HepG2 (cell line): ENCODE data around the gene PLK3. TPM values are rescaled to one million over a fixed set of nuclear protein-coding genes. Genes with fewer than 3 reads are reported as not detected.

Experiments used
- ATF7-NPFF ChIP-seq: sonication (generic); formaldehyde crosslinking; IDR thresholded peaks from 2 replicates; pipeline ENCODE4 v1.8.1; 2023; ENCODE audit warnings: mild to moderate bottlenecking, low read depth, missing genetic modification reagents, moderate library complexity
- BATF2 ChIP-seq: sonication (generic); formaldehyde crosslinking; IDR thresholded peaks from 2 replicates; pipeline ENCODE4 v1.8.0; 2022; ENCODE audit warnings: mild to moderate bottlenecking, missing genetic modification reagents, moderate library complexity
- MYC ChIP-seq: sonication (generic); formaldehyde crosslinking; IDR thresholded peaks from 2 replicates; pipeline ENCODE4 v1.9.0; 2021; ENCODE audit warnings: missing genetic modification reagents, borderline replicate concordance
- NFKB2 ChIP-seq: sonication (generic); formaldehyde crosslinking; IDR thresholded peaks from 2 replicates; pipeline ENCODE4 v1.4.0; 2020; ENCODE audit warnings: missing genetic modification reagents, borderline replicate concordance
- NR2F2 ChIP-seq: IDR thresholded peaks from 2 replicates; pipeline ENCODE4 v1.6.1; 2012; ENCODE audit warnings: low read depth, inconsistent platforms, borderline replicate concordance
- POLR2AphosphoS5 ChIP-seq: IDR thresholded peaks from 2 replicates; pipeline ENCODE4 v1.6.1; 2012; ENCODE audit warnings: low read depth, low read length
- PRMT3 ChIP-seq: sonication (generic); formaldehyde crosslinking; IDR thresholded peaks from 2 replicates; pipeline ENCODE4 v1.8.1; 2022; ENCODE audit warnings: low read depth, mild to moderate bottlenecking, moderate library complexity, missing genetic modification reagents, borderline replicate concordance
- RAD21 ChIP-seq: fragments of 450-650 bp; formaldehyde crosslinking; IDR thresholded peaks from 2 replicates; pipeline ENCODE4 v1.5.0; 2020; ENCODE audit warnings: mild to moderate bottlenecking
- REL ChIP-seq: sonication (generic); formaldehyde crosslinking; conservative IDR thresholded peaks from 2 replicates; pipeline ENCODE4 v1.8.0; 2022; ENCODE audit warnings: mild to moderate bottlenecking, missing genetic modification reagents, moderate library complexity
- SKI ChIP-seq: fragments of 450-650 bp; IDR thresholded peaks from one replicate; pipeline ENCODE4 v1.6.1; 2018; ENCODE audit warnings: mild to moderate bottlenecking; ENCODE audit not compliant: partially characterized antibody
- TGIF2 ChIP-seq: IDR thresholded peaks from 2 replicates; pipeline ENCODE4 v1.6.1; 2016; ENCODE audit warnings: control low read depth, missing compliant biosample characterization
- ZNF335 ChIP-seq: sonication (generic); formaldehyde crosslinking; IDR thresholded peaks from 2 replicates; pipeline ENCODE4 v1.4.0; 2020; ENCODE audit warnings: missing genetic modification reagents
- ZNF460 ChIP-seq: sonication (generic); formaldehyde crosslinking; IDR thresholded peaks from 2 replicates; pipeline ENCODE4 v1.5.1; 2020; ENCODE audit warnings: missing genetic modification reagents, mild to moderate bottlenecking, borderline replicate concordance
- ZNF501 ChIP-seq: sonication (generic); formaldehyde crosslinking; IDR thresholded peaks from 2 replicates; pipeline ENCODE4 v1.5.1; 2020; ENCODE audit warnings: mild to moderate bottlenecking, moderate library complexity, missing genetic modification reagents
- ZNF678 ChIP-seq: sonication (generic); formaldehyde crosslinking; IDR thresholded peaks from 2 replicates; pipeline ENCODE4 v1.4.0; 2020; ENCODE audit warnings: mild to moderate bottlenecking, missing genetic modification reagents
- ZNF768 ChIP-seq: sonication (generic); formaldehyde crosslinking; IDR thresholded peaks from 2 replicates; pipeline ENCODE4 v1.4.0; 2020; ENCODE audit warnings: missing genetic modification reagents
- ZSCAN20 ChIP-seq: sonication (generic); formaldehyde crosslinking; IDR thresholded peaks from 2 replicates; pipeline ENCODE4 v1.4.0; 2020; ENCODE audit warnings: missing genetic modification reagents, mild to moderate bottlenecking, borderline replicate concordance
- ZSCAN29 ChIP-seq: sonication (generic); formaldehyde crosslinking; conservative IDR thresholded peaks from 2 replicates; pipeline ENCODE4 v1.4.0; 2020; ENCODE audit warnings: mild to moderate bottlenecking, missing genetic modification reagents
- polyA plus RNA-seq, 8 experiments: library from polyadenylated mRNA; depleted of rRNA in 3 of 8; stranded (reverse) in 7 of 8; unstranded in 1 of 8; fragments of >200 nt; fragmentation: Illumina TruSeq in 4 of 8; extraction: Trizol in 4 of 8; gene quantifications; 2 replicates each; pipeline versions ENCODE4 v1.2.1 to v1.2.3, GENCODE V29; 2011 to 2016; ENCODE audit warnings: low read depth in 4 of 8, missing spikeins in 1 of 8, mixed read lengths in 1 of 8; ENCODE audit not compliant: insufficient read depth in 1 of 8
- total RNA-seq, 5 experiments: library from RNA; depleted of rRNA; stranded (reverse); fragments of >200 nt; fragmentation: Illumina TruSeq; extraction: Trizol; gene quantifications; 2 replicates each; pipeline ENCODE4 v1.2.3, GENCODE V29; 2016; ENCODE audit warnings: low read depth in 1 of 5
- TF ChIP-seq, protein P1 (sequence below): sonication (generic); formaldehyde crosslinking; IDR thresholded peaks from 2 replicates; pipeline ENCODE4 v1.4.0; 2020; ENCODE audit warnings: mild to moderate bottlenecking, low read depth, missing genetic modification reagents
- TF ChIP-seq, protein P2 (sequence below): IDR thresholded peaks from 2 replicates; pipeline ENCODE4 v1.6.1; 2016; ENCODE audit warnings: control low read depth
- TF ChIP-seq, protein P3 (sequence below): sonication (generic); formaldehyde crosslinking; IDR thresholded peaks from 2 replicates; pipeline ENCODE4 v1.4.0; 2020; ENCODE audit warnings: mild to moderate bottlenecking, missing genetic modification reagents
- TF ChIP-seq, protein P4 (sequence below): sonication (generic); formaldehyde crosslinking; IDR thresholded peaks from 2 replicates; pipeline ENCODE4 v1.8.0; 2022; ENCODE audit warnings: mild to moderate bottlenecking, missing genetic modification reagents, borderline replicate concordance

The PLK3 gene
- total and polyA plus RNA-seq, 2 of the 13 experiments (the other 11 are each of a cell fraction or from before 2014, with no cell fraction given): 9.8 to 16.9 TPM

DNA sequence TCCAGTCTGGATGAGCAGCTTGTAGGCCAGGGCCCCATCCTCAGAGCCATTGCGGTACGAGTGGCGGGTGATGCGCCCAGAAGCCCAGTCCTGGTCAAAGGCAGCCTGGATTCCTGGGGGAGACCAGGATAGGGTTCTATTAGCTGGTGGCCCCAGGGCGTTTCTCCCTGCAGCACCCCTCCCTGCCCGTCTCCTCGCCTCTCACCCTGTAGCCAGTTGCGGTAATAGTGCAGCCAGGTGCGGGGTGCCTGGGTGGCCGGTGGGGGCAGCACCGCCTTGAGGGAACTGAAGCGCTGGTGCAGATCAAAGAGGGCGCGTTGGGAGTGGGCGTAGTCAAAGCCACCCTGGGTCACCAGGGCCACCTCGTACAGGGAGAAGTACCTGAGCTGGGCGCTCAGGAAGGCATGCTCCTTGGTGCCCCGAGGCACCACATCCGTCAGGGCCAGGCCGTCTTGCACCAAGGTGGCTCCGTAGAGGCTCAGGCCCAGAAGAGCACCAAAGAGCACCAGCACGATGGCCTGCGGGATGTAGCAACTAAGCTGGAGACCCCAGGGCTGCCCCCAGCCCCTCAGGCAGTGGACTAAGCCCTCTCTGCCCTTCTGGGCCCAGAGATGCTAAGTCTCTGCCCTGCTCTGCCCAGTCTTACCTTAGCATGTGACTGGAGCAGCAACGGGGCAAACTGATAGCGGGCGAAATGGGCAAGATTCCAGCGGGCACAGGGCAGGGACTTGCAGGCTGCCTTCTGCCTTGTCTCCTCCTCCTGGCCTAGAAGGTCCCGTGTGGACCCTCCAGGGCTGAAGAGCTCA lies 27.2 kb downstream of the PLK3 start (continued):
- TF ChIP-seq ZNF501 (CRISPR knock-in tag) (peak; percentile 25; the same call in 1 of the 2 replicates), POLR2AphosphoS5 (no peak), NFKB2 (CRISPR knock-in tag) (no peak), ZNF678 (peak; percentile 39; the same call in 1 of the 2 replicates), RAD21 (CRISPR knock-in tag) (peak; percentile 66), MYC (peak; percentile 45; the same call in 1 of the 2 replicates), ZSCAN29 (CRISPR knock-in tag) (no peak), PRMT3 (CRISPR knock-in tag) (no peak), ZSCAN20 (CRISPR knock-in tag) (no peak), REL (CRISPR knock-in tag) (no peak), ZNF768 (CRISPR knock-in tag) (no peak), TGIF2 (CRISPR knock-in tag) (no peak), NR2F2 (peak; percentile 50; the same call in 1 of the 2 replicates), BATF2 (no peak), ZNF335 (CRISPR knock-in tag) (peak; percentile 29; the same call in 1 of the 2 replicates), ATF7-NPFF (peak; percentile 65; the same call in 1 of the 2 replicates), ZNF460 (CRISPR knock-in tag) (no peak), SKI (peak; percentile 20)
- TF ChIP-seq, protein P1, sequence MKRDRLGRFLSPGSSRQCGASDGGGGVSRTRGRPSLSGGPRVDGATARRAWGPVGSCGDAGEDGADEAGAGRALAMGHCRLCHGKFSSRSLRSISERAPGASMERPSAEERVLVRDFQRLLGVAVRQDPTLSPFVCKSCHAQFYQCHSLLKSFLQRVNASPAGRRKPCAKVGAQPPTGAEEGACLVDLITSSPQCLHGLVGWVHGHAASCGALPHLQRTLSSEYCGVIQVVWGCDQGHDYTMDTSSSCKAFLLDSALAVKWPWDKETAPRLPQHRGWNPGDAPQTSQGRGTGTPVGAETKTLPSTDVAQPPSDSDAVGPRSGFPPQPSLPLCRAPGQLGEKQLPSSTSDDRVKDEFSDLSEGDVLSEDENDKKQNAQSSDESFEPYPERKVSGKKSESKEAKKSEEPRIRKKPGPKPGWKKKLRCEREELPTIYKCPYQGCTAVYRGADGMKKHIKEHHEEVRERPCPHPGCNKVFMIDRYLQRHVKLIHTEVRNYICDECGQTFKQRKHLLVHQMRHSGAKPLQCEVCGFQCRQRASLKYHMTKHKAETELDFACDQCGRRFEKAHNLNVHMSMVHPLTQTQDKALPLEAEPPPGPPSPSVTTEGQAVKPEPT (CRISPR knock-in tag): peak; percentile 60; the same call in 1 of the 2 replicates
- TF ChIP-seq, protein P2, sequence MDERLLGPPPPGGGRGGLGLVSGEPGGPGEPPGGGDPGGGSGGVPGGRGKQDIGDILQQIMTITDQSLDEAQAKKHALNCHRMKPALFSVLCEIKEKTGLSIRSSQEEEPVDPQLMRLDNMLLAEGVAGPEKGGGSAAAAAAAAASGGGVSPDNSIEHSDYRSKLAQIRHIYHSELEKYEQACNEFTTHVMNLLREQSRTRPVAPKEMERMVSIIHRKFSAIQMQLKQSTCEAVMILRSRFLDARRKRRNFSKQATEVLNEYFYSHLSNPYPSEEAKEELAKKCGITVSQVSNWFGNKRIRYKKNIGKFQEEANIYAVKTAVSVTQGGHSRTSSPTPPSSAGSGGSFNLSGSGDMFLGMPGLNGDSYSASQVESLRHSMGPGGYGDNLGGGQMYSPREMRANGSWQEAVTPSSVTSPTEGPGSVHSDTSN (CRISPR knock-in tag): no peak
- TF ChIP-seq, protein P3, sequence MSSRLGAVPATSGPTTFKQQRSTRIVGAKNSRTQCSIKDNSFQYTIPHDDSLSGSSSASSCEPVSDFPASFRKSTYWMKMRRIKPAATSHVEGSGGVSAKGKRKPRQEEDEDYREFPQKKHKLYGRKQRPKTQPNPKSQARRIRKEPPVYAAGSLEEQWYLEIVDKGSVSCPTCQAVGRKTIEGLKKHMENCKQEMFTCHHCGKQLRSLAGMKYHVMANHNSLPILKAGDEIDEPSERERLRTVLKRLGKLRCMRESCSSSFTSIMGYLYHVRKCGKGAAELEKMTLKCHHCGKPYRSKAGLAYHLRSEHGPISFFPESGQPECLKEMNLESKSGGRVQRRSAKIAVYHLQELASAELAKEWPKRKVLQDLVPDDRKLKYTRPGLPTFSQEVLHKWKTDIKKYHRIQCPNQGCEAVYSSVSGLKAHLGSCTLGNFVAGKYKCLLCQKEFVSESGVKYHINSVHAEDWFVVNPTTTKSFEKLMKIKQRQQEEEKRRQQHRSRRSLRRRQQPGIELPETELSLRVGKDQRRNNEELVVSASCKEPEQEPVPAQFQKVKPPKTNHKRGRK (CRISPR knock-in tag): no peak
- TF ChIP-seq, protein P4, sequence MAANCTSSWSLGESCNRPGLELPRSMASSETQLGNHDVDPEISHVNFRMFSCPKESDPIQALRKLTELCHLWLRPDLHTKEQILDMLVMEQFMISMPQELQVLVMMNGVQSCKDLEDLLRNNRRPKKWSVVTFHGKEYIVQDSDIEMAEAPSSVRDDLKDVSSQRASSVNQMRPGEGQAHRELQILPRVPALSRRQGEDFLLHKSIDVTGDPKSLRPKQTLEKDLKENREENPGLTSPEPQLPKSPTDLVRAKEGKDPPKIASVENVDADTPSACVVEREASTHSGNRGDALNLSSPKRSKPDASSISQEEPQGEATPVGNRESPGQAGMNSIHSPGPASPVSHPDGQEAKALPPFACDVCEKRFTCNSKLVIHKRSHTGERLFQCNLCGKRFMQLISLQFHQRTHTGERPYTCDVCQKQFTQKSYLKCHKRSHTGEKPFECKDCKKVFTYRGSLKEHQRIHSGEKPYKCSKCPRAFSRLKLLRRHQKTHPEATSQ (CRISPR knock-in tag): no peak
